GM18505 (cell line): ENCODE measurements around the gene ADAD2.
A peak's percentile ranks its signal among the peaks of the same experiment; 100 is the strongest.

Experiments
- ATAC-seq: cut with Tn5 transposase; IDR thresholded peaks from one replicate; pipeline ENCODE4 v1.9.1; 2021; ENCODE audit not compliant: unreplicated experiment
- POLR2A ChIP-seq: IDR thresholded peaks from 4 replicates; pipeline ENCODE4 v1.6.1; 2011; ENCODE audit warnings: borderline replicate concordance; ENCODE audit not compliant: insufficient read depth, insufficient read length; ENCODE audit errors: extremely low read depth

Gene ADAD2

DNA sequence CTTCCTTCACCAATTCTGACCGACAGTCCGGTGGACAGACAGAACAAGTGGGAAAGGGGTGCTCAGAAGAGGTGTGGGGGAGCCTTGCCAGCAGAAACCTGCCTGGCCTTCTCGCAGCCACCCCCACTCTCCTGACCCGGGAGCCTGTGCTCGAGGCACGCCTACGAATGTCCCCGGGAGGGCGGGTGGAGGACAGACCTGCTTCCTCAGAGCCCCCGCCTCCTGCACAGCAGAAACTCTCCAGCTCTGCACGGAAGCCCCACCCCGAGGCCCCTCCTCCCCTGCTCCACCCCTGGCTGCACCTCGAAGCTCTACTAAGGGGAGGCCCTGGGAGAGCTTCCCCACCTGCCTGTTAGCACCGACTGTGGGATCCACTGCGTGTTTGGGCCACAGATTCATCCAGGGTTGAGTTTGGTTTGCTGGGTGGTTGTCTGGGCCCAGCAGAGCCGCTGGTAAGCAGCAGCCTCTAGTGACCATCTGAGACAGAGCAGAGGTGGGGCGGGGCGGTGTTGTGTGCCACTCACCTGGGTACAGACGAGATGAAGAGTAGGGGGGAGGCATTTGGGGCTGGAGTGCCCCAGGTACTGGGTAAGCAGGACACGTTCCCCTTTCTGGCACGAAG is 10.3 kb upstream of the ADAD2 start:
- ATAC-seq, result no peak
- no peak for TF ChIP-seq POLR2A

DNA sequence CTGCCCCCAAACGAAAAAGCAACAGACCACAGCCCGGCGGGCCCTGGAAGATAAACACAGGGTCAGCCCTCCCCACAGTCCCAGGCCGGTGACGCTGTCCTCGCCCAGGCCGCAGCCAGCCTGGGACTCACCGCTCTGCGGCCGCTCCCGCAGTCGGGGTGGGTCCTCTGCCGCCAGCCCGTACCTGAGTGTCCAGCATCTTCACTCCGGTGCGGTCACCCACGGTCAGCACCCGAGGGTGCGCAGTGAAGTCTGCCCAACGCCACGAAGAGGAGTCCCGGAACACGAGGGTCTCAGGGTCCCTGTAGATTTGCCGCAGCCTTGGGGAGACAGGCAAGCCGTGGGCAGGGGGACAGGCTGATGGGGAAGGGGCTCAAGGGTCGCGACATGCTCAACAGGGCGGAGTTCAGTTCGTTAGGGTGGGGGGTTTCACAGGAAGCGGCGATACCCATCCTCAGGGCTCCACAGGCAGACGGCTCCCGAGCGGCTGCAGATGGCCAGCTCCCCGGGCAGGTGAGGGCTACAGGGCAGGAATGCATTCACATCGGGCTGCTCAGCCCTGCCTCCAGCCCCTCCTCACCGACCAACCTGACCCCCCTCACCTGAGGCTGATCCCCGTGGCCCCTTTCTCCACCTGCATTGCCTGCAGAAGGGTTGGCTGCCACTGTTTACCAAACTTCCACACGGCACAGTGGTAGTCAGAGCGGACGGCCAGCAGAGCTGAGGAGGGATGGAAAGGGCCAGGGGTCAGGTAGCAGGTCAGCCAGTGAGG is 9.6 kb upstream of the ADAD2 start:
- no peak for TF ChIP-seq POLR2A
- no peak for ATAC-seq

GRCh38 chr16:84182104-84182503 is 8.9 kb upstream of the ADAD2 start:
- no peak for TF ChIP-seq POLR2A
- no peak for ATAC-seq

DNA sequence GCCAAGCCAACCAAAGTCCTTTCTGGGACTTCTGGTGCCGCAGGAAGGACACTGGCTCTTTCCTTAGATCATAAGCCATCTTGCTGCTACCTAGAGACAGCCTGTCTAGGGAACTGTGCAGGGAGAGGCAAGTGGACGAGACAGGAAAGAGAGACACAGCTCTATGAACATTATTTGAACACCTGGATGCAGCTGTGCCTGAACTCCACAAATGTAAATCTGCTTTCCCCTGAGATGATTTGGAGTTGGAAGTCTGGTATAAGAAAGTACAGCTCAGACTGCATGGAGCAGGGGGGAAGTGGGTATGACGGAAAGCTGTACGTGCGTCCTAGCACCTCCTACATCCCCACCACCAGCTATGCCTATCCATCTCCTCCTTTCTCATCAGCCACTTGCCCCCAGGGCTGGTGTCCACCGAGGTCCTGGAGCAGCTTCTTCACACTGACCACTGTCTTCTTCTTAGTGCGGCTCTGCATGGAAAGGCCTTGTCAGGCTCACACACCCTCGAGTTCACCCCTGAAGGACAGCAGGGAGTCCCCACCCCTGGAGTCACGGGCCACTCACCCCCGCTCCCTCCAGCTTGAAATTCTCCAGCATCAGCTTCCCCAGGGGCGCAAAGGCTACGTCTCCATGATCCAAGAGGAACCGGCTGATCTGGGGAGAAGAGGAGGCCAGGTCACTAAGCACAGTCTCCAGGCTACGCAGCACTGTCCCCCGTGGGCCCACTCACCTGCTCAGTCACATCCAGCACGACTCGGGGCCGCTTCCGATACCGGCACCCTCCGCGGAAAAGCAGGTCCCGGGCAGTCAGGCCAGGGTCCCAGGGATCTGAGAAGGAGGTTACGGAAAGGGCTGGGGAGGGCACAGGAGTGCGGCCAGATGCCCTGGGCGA is 8.0 kb upstream of the ADAD2 start:
- no peak for ATAC-seq
- TF ChIP-seq POLR2A, result no peak

DNA sequence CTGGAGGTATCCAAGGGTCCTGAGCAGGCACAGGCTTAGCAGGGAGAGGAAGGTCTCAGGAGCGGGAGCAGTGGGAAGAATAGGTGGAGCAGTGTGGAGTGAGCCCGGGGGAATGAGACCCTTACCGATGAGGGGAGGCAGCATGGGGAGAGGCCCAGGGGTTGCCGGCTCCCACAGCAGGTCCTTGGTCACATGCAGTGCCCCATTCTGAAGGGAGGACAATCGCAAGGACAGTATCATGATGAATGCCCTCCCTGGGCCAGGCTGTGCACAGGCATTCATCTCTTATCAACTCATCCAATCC is 7.4 kb upstream of the ADAD2 start:
- ATAC-seq, result no peak
- TF ChIP-seq POLR2A, result no peak

GRCh38 chr16:84183911-84184591 is 6.9 kb upstream of the ADAD2 start:
- no peak for TF ChIP-seq POLR2A
- ATAC-seq, result no peak

DNA sequence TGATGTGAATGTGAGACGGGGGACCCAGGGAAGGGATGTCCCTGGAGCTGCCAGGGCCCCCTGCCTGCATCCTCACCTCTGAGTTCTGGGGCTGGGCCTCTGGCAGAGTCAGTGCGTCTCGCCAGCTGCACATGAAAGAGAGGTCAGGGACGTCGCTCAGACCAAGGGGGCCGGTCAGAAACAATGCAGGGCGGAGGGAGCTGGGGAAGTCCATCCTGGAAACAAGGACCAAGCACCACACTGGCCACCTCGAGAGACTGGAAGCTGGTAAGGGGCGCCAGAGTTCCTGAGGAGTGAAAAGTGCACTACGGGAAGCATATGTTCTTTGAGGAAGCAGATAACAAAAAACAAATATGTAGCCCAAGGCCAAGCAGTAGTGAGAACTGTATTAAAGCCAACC is 6.2 kb upstream of the ADAD2 start:
- no peak for ATAC-seq
- no peak for TF ChIP-seq POLR2A

- peak; percentile 86 for TF ChIP-seq POLR2A
- peak; percentile 94 for ATAC-seq
These were observed 4.1 kb upstream of the ADAD2 start, which contains the start of gene TAF1C for GRCh38 chr16:84186685-84187437. TAF1C (minus strand) TSS chr16:84187057; CDS start chr16:84184988, 2,069 bp downstream.

DNA sequence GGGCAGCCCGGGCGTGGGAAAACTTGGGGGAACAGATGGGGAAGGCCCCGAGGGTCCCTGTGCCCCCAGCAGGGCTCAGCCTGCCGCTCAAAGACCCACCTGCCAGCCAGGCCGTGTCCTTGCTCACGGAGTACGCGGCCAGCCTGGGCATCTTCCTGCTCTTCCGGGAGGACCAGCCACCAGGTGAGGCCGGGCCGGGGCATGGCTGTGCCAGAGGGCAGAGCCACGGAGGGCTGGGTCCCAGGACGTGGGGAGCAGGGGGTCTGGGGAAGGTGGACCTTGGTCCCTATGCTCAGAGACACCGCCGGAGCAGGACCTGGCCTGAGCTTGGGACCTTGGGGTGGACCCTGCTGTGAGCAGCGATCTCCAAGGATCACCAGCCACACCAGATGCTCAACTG is 509 bp downstream of the ADAD2 start:
- no peak for ATAC-seq
- no peak for TF ChIP-seq POLR2A

DNA sequence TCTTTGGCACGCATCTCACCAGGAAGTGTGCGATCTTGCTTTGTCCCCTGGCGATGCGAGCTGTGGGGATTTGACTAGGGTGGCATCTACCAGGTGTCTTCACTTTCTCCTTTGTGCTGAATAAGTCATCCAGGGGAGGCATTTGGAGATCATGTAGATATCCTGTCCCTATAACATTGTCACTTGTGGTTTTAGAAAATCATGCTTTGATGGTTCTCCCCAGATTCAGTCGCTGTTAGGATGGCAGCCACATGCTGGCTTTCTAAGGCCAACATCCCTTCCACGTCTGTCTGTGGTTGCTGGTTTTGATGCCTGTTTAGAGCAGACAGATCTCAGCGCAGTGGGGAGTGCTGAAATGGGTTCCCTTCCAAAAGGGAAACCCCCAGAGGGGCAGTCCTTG is 2.5 kb downstream of the ADAD2 start:
- no peak for TF ChIP-seq POLR2A
- ATAC-seq, result no peak

DNA sequence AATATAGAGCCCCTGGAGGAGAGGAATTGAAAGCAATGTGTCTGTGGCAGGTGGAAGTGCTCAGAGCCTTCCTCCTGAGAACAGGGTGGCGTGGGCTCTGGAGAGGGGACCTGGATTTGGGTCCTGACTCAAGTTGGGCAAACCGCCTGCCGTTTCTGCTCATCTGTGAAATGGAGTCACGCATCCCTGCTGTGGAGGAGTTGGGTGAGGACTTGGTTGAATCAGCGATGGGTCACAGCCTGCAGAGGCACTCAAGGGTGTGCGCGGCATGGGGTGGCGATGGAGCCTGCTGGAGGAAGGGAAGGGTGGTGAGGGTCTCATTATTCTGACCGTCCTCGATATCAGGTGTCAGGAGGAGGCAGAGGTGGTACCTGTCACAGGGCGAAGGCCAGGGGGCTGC is 3.1 kb downstream of the ADAD2 start:
- ATAC-seq, result no peak
- TF ChIP-seq POLR2A, result no peak

GRCh38 chr16:84194470-84195200 is 3.7 kb downstream of the ADAD2 start:
- no peak for ATAC-seq
- TF ChIP-seq POLR2A, result no peak

GRCh38 chr16:84195201-84196093 is 4.5 kb downstream of the ADAD2 start:
- TF ChIP-seq POLR2A, result no peak
- no peak for ATAC-seq
